Left colon (tissue), 2 donors: ENCODE measurements around the gene CPA4. TPM values are rescaled to one million over a fixed set of nuclear protein-coding genes. Genes with fewer than 3 reads are reported as not detected.
"Not testable (repeated sequence)": the region's sequence is repeated elsewhere in the genome, so short reads cannot be mapped to it uniquely, and the experiment has no call there.

Experiments
- ATAC-seq: fragments of 200-7000 bp; cut with Tn5 transposase; one replicate; pipeline ENCODE4 v1.9.1; 2020; ENCODE audit warnings: mild to moderate bottlenecking, moderate library complexity
- DNase-seq, 2 donors: peaks; one replicate each; pipeline ENCODE4 v3.0.0-alpha.2; 2020
- intact Hi-C, 2 donors: fragments of 100-400 bp; cut with DNase I in 1 of 2; cut with micrococcal nuclease in 1 of 2; formaldehyde crosslinking; loops; one replicate each; pipeline versions ENCODE4 v1.11.2 to v1.14.0; 2022; cut with DNase I, micrococcal nuclease
- long read RNA-seq: library from polyadenylated mRNA; unstranded; transcript quantifications from one replicate; pipeline ENCODE4 v2.0.0, GENCODE V29; 2021
- total RNA-seq, 2 donors: library from RNA; stranded (reverse); fragmentation: NEBNext Ultra II Directional; extraction: Animal tissue kit (Norgen Biotek cat#: 25700); gene quantifications; one replicate each; pipeline ENCODE4 v1.2.1, GENCODE V29; 2021
- donor health status: DM: no; HTN: no; CAD: no.
- donor health status: DM: yes; HTN: yes; CAD: no.

CPA4 gene, protein sequence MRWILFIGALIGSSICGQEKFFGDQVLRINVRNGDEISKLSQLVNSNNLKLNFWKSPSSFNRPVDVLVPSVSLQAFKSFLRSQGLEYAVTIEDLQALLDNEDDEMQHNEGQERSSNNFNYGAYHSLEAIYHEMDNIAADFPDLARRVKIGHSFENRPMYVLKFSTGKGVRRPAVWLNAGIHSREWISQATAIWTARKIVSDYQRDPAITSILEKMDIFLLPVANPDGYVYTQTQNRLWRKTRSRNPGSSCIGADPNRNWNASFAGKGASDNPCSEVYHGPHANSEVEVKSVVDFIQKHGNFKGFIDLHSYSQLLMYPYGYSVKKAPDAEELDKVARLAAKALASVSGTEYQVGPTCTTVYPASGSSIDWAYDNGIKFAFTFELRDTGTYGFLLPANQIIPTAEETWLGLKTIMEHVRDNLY
- not detected for total RNA-seq
- long read RNA-seq, result 0 reads

DNA sequence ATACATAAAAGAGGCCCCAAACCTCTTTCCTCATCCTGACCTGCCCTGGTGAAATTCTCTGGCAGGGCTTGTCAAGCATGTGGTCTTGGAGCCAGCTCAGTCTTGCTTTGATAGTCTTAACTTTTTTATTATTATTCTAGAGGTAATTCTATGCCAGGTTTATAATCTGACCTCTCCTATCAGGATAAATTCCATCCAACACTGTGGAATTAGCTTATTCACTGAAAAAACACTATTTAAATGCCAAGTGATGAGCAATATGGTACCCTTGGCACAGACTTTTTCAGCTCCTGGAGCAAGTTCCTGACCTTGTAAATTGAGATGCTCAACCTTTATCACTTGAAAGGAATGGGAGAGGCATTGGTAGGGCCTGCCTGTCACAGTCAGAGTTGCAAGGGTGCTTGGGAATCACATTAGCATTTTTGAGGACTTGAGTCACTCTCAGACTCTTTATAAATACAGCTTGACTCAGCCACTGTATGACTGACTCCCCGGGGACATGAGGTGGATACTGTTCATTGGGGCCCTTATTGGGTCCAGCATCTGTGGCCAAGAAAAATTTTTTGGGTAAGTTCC is at the start of gene CPA4:
CPA4 (plus strand) TSS at position 480 of the 576 bp plus-strand sequence; CDS start at position 500, 20 bp downstream.
- intact Hi-C loops, result no loop called here
- ATAC-seq, result no peak
- DNase-seq, result no peak

DNA sequence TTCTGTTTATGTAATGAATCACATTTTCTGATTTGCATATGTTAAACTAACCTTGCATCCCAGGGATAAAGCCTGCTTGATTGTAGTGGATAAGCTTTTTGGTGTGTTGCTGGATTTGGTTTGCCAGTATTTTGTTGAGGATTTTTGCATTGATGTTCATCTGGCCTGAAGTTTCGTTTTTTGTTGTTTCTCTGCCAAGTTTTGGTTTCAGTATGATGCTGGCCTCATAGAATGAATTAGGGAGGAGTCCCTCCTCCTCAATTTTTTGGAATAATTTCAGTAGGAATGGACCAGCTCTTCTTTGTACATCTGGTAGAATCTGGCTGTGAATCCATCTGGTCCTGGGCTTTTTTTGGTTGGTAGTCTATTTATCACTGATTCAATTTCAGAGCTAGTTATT is 49.5 kb upstream of the CPA4 start:
- ATAC-seq, intact Hi-C loops, DNase-seq: not testable (repeated sequence)

DNA sequence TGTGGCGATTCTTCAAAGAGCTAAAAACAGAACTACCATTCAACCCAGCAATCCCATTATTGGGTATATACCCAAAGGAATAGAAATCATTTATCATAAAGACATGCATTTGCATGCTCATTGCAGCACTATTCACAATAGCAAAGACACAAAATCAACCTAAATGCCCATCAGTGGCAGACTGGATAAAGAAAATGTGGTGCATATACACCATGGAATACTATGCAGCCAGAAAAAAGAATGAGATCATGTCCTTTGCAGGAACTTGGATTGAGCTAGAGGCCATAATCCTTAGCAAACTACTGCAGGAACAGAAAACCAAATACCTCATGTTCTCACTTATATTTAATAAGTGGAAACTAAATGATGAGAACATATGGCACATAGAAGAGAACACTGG is 46.5 kb upstream of the CPA4 start:
- intact Hi-C loops, DNase-seq, ATAC-seq: not testable (repeated sequence)

DNA sequence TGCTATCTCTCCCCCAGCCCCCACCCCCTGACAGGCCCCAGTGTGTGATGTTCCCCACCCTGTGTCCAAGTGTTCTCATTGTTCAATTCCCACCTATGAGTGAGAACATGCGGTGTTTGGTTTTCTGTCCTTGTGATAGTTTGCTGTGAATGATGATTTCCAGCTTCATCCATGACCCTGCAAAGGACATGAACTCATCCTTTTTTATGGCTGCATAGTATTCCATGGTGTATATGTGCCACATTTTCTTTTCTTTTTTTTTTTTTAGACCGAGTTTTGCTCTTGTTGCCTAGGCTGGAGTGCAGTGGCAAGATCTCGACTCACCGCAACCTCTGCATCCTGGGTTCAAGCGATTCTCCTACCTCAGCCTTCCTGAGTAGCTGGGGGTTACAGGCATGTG is 44.1 kb upstream of the CPA4 start:
- ATAC-seq, DNase-seq, intact Hi-C loops: not testable (repeated sequence)

DNA sequence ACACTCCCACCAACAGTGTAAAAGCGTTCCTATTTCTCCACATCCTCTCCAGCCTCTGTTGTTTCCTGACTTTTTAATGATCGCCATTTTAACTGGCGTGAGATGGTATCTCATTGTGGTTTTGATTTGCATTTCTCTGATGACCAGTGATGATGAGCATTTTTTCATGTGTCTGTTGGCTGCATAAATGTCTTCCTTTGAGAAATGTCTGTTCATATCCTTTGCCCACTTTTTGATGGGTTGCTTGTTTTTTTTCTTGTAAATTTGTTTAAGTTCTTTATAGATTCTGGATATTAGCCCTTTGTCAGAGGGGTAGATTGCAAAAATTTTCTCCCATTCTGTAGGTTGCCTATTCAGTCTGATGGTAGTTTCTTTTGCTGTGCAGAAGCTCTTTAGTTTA is 43.3 kb upstream of the CPA4 start:
- DNase-seq, ATAC-seq, intact Hi-C loops: not testable (repeated sequence)

DNA sequence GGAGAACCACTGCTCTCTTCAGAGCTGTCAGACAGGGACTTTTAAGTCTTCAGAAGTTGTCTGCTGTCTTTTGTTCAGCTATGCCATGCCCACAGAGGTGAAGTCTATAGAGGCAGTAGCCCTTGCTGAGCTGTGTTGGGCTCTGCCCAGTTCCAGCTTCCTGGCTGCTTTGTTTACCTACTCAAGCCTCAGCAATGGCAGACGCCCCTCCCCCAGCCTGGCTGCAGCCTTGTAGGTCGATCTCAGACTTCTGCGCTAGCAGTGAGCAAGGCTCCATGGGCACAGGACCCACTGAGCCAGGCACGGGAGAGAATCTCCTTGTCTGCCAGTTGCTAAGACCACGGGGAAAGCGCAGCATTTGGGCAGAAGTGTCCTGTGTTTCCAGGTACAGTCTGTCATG is 38.4 kb upstream of the CPA4 start:
- DNase-seq, result no peak
- intact Hi-C loops, result no loop called here
- no peak for ATAC-seq

DNA sequence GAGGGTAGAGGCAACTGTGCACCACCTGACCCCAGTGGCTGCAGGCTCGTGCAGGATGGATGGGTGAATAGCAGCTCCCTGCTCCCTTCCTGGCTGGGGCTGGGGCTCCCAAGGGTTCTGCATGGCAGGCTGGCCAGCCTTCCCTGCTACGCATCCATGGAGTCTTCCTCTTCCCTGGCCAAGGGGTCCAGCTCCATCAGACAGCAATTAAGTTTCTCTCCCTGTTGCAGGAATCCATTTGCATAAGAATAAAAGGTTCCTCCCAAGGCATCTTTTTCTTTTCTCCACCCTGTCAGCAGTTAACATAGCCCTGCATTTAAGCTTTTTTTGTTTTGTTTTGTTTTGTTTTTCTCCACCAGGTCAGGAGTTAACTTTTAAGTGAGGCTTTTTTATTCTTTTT is 36.3 kb upstream of the CPA4 start:
- no peak for DNase-seq
- intact Hi-C loops, result no loop called here
- ATAC-seq, result no peak

DNA sequence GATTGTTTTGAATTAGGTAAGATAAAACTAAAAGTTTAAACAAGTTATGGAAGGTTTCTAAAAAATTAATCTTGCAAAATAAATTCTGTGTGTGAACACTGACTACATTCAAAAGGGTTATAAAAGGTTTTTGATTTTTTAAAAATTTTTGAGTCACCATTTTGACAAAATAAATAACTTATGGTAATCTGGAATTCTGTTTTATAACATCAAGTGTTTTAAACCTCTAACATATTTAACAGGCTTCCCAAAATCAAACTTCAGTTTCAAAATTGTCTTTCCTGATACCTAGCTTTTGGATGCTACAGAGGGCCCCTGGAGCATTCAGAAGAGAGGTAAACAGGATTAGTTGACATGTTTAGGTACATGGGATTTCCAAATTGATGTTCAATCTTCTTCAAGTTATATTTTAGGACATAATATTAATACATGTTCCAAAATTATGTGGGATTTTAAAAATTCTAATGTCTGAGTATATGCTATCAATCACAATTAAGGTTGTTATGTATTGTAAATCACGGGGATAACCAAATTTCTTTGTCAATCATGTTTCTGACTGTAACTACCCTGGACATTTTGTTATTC is 34.4 kb upstream of the CPA4 start:
- ATAC-seq (no peak), DNase-seq (no peak)
- intact Hi-C loops, result no loop called here

DNA sequence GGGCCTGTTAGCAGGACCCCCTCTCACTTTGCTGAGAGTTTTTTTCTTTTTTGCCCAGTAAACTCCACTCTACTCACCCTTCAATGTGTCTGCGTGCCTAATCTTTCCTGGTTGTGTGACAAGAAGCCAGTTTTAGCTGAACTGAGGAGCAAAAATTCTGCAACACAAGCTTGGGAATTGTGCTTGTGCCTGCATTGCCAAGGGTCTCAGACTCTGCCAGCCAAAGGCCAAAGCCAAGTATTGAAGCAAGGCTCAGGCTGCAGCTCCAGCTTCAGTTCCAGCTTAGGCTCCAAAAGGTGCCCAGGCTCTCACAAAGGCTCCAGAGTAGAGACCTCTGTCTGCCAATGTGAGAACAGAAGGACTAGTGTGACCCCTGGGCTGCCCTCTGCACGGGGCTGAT is 30.5 kb upstream of the CPA4 start:
- ATAC-seq (no peak), DNase-seq (no peak)
- intact Hi-C loops, result no loop called here

DNA sequence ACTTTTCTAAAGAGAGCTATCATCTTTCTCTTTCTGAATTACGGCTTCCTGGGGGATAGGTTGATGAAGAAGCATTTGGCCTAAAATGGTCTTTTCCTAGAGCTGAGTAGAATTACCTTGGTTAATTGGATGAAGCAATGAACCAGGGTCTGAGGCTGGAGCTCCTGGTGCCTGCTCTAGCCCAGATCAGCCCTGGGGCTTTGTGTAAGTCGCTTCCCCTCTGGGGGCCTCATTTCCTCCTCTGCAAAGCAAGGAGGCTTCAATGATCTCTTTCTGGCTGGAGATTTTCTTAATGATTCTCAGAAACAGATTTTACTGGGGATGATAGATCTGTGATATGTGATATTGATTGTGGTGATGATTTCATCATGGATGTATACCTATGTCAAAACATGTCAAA is 29.8 kb upstream of the CPA4 start:
- no peak for ATAC-seq
- intact Hi-C loops, result no loop called here

DNA sequence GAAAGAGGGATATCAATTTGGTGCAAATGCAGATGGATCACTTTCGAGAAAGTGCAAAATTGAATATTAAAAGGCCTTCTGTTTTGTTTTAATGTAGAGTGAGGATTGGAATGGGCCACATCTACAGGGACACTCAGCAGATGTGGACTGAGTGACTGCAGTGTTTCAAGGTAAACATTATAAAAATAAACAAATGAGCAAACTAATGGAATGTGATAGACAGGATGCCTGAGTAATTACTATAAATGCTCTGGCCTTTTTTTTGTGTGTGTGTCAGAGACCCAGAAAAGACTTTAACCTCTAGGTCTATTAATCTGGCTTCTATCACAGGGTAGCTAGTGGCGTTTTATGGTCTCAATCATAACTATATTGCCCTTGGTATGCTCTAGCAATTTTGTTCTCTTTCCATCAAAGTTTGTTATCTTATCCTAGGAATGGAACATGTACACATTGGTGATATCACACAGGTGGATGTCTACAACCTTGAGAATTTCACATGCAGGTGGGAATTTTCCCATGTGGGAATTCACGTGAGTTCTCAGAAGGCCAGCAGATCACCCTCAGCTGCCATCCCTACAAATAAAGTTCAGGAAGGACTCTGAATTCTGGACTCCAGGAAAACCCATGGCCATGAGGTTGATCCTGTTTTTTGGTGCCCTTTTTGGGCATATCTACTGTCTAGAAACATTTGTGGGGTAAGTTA is 26.6 kb upstream of the CPA4 start, which contains the start of gene CPA2:
CPA2 (plus strand) TSS at position 606 of the 703 bp plus-strand sequence; CDS start at position 625, 19 bp downstream.
- DNase-seq (no peak), ATAC-seq (peak; percentile 98)
- intact Hi-C loops, result no loop called here

More for the DNA sequence above, 29.8 kb upstream of the CPA4 start:
- no peak for DNase-seq

DNA sequence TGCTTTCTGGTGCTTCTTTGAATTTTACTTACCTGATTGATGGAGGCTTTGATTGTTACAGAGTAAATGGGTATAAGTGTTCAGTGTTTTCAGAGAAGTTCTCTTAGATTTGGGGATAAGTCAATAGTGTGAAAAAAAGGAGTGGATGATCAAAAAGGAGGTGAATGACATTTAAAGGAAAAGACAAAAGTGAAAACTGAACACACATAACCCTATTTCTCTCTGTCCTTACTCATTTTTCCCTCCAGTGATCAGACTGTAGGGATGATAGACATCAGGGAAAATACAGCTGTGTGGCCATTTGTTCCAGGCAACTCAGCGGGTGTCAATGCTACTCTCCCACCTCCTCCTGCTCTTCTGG is 26.0 kb upstream of the CPA4 start:
- DNase-seq (no peak), ATAC-seq (no peak)
- intact Hi-C loops, result no loop called here

DNA sequence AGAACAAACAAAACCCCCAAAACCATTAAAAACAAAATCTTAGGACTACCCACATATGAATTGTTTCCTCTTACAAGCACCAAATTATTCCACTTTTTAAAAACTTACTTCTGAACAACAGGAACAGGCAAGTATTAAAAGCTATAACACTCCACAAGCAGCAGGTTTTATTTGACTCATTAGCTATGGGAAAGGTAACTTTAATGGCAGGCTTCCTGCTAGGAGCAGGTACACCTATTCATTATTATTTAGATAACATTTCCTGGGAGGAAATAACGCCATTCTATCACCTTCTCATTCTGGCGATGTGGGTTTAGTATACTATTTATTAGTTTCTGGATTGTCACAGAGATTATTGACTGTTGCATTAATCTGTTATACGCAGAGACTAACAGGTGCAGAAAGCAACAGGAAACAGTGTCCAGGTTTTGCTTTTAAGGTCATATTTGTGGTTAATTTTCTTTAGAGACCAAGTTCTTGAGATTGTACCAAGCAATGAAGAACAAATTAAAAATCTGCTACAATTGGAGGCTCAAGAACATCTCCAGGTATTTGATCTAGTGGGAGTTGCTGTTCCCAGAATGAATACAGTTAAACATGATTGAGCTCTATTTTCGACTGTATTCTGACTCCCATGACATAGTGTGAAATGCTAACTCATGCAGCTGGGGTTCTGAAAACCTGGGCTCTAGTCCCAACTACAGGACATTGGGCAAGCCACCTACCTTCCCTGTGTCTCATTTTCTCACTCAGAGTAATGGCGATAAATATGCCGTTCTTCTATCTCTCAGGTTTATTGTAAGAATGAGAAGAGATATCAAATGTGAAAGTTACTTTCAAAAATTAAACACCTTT is 24.3 kb upstream of the CPA4 start:
- intact Hi-C loops, result no loop called here
- ATAC-seq (no peak), DNase-seq (no peak)

DNA sequence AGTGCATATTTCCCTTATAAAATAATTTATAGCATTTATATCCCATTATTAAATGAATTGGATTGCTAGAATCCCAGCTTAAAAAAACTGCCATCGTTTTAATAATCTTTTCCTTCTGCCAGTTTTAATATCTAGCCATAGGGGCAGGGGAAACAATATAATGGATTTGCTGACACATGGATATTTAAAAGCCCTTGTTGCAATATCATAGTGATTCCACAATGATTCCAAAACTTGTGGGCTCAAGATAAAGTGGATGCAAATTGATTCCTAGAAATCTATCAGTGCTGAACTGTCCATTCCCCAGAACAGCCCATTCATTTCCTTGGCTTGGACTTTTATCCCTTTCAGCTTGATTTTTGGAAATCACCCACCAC is 23.7 kb upstream of the CPA4 start:
- intact Hi-C loops, result no loop called here
- no peak for DNase-seq
- no peak for ATAC-seq

DNA sequence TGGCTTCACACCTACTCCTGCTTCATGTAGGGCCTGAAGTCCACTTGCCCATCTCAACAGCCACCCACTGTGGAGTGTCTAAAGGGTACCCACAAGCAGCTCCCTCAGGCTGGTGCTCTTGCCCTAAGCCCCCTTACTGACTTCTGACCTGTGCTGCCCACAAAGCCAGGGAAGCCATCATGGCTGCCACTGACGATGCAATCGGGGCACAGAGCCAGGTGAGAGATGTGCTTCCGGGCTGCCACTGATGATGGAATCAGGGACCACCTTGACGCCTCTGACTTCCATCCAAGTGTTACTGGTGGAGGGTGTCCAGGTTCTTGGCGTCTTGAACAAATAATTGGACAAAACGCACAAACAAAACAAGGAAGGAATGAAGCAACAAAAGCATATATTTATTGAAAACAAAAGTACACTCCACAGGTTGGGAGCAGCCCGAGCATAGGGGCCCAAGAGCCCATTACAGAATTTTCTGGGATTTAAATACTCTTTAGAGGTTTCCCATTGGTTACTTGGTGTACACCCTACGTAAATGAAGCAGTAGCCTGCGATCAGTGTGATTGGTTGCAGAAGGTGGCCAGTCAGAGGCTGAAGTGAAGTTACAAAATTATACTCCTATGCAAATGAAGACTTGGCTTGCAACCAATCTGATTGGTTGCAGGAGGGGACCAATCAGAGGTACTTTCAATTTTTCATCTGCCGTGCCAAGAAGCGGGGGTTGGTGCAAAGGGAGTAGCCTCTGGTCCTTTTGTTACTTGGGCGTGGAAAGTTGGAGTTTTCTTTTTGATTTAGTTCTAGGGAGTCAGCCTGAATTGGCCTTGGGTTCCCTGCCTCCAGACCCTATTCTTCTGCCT is 21.8 kb upstream of the CPA4 start:
- intact Hi-C loops, result no loop called here
- DNase-seq (no peak), ATAC-seq (no peak)

DNA sequence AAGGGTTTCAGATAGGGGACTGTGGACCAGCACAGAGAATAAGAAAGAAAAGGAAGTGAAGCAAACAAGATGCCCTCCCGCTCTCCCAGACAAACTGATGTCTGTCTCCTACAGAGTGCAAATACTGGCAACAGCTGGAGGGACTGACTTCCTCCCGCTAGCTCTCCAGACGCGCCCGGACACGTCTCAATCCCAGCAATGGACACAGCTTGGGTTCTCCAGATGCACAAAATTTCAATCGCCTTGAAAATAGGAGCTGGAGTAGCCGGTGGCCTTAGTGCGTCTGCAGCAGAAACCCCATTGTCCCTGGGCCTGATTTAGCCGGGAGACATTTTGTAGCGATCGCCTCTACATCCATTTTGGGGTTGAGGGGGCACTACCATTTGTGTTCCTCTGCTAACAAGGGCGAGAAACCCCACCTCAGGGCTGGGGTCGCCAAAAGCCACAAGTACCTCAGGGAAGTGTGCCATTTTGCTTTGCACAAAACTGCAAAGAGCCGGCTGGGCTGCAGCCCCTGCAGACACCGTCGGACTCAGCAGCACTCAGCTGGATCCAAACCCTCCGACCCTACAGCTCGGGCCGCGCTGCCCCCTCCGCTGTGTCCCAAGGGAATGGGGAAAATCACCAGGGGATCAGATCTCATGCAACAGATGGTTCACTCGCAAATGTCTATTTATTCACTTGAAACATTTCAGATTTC is 20.4 kb upstream of the CPA4 start:
- ATAC-seq (no peak), DNase-seq (no peak)
- intact Hi-C loops, result no loop called here
